Transverse colon (tissue), 4 donors: ENCODE measurements around the gene GLIS2. TPM values are rescaled to one million over a fixed set of nuclear protein-coding genes. Genes with fewer than 3 reads are reported as not detected.

ENCODE experiments used
- DNase-seq: peaks from one replicate; pipeline ENCODE4 v3.0.0-alpha.2; 2019
- H3K27ac ChIP-seq, 4 donors: fragments of 200-600 bp; sonication (generic); 2 replicates each; pipeline ENCODE4 v1.5.1; 2016 to 2018; ENCODE audit warnings: inconsistent platforms in 4 of 4
- H3K27me3 ChIP-seq: fragments of 200-600 bp; sonication (generic); 2 replicates; pipeline ENCODE4 v1.5.1; 2017; ENCODE audit warnings: inconsistent platforms
- H3K36me3 ChIP-seq, 4 donors: fragments of 200-600 bp; sonication (generic); 2 replicates each; pipeline ENCODE4 v1.5.1; 2017 to 2019; ENCODE audit warnings: inconsistent platforms in 4 of 4
- H3K4me1 ChIP-seq, 4 donors: fragments of 200-600 bp; sonication (generic); 2 replicates each; pipeline ENCODE4 v1.5.1; 2017 to 2020; ENCODE audit warnings: inconsistent platforms in 4 of 4
- H3K4me3 ChIP-seq, 4 donors: fragments of 200-600 bp; sonication (generic); 1 replicate in 1 of 4; 2 replicates in 3 of 4; pipeline versions ENCODE4 v1.5.1 to v1.6.1; 2017 to 2019; ENCODE audit warnings: inconsistent platforms in 4 of 4
- H3K9me3 ChIP-seq, 2 donors: fragments of 200-600 bp; sonication (generic); 2 replicates each; pipeline ENCODE4 v1.5.1; 2017 to 2019; ENCODE audit warnings: inconsistent platforms in 2 of 2
- CTCF ChIP-seq, 5 experiments: fragments of 200-600 bp in 3 of 5; fragments of 450-650 bp in 2 of 5; sonication (generic) in 3 of 5; IDR thresholded peaks; 1 replicate in 2 of 5; 2 replicates in 3 of 5; pipeline ENCODE4 v1.5.1; 2016 to 2017; ENCODE audit warnings: antibody characterized with exemption in 5 of 5, inconsistent platforms in 3 of 5, mild to moderate bottlenecking in 2 of 5, moderate library complexity in 1 of 5
- EP300 ChIP-seq: sonication (generic); formaldehyde crosslinking; IDR thresholded peaks from one replicate; pipeline ENCODE4 v1.6.1; 2017; ENCODE audit warnings: antibody characterized with exemption, low read depth
- POLR2A ChIP-seq: fragments of 450-650 bp; IDR thresholded peaks from one replicate; pipeline ENCODE4 v1.6.1; 2016; ENCODE audit warnings: antibody characterized with exemption, mild to moderate bottlenecking, moderate library complexity
- POLR2AphosphoS5 ChIP-seq, 3 donors: sonication (generic); formaldehyde crosslinking; IDR thresholded peaks; one replicate each; pipeline ENCODE4 v1.6.1; 2016; ENCODE audit warnings: antibody characterized with exemption in 3 of 3
- WGBS, 2 donors: methylation state at CpG; one replicate each; pipeline ENCODE4 v1.1.5; 2018; ENCODE audit warnings: low coverage in 1 of 2; 5-methylcytosine and 5-hydroxymethylcytosine counted together
- in situ Hi-C, 4 donors: fragments of 200-750 bp; cut with MboI; loops; one replicate each; pipeline versions ENCODE4 v1.15.0 to v1.15.1; 2017; ENCODE audit warnings: low sequenced_read_pairs in 3 of 4, low pct_ligation_motif_present in 1 of 4, low pct_unique_long_range_greater_than_20kb in 1 of 4
- intact Hi-C: fragments of 100-400 bp; cut with DNase I; formaldehyde crosslinking; loops from one replicate; pipeline ENCODE4 v1.15.1; 2023; ENCODE audit warnings: low total_unique reads
- total RNA-seq, 4 donors: library from RNA; depleted of rRNA; stranded (reverse); fragments of >200 nt; gene quantifications; one replicate each; pipeline ENCODE4 v1.1.0, GENCODE V29; 2016

Gene GLIS2
- total RNA-seq = 1 to 10 TPM in 3 of 4 donors, under 1 TPM in 1; 0.68 to 5.0 (median 1.8) TPM

GRCh38 chr16:4315186-4316107 lies at the start of gene GLIS2:
GLIS2 (plus strand) TSS chr16:4316067; CDS start chr16:4332281, 16,214 bp downstream.
- WGBS, 2 donors = 0% methylated on average over 22 of the region's 115 CpGs; no CpG with 5 or more reads in 1 of the 2 donors
- TF ChIP-seq POLR2AphosphoS5 (IDR thresholded peaks at IDR 0.05) = no peak
- no peak for TF ChIP-seq POLR2A
- TF ChIP-seq EP300 = no peak
- no peak for TF ChIP-seq CTCF (IDR thresholded peaks at IDR 0.05)
- intact Hi-C loops = no loop called here
- Histone ChIP-seq H3K27me3 (peaks cover 45% of the 10 kb centered on the region), H3K4me3 (peak within 1 kb of the TSS; percentile 40 to 66 (median 47)), H3K9me3 (no peaks in the 10 kb centered on the region), H3K4me1 (peaks cover 33 to 53% (median 46%) of the 10 kb centered on the region in 4 donors), H3K36me3 (no peaks in the 10 kb centered on the region), H3K27ac (peak within 1 kb of the TSS; percentile 88 to 97 (median 89))
- in situ Hi-C loops = no loop called here
- DNase-seq = peak; percentile 60

- TF ChIP-seq EP300 (no peak), POLR2AphosphoS5 (IDR thresholded peaks at IDR 0.05) (no peak), POLR2A (no peak), CTCF (IDR thresholded peaks at IDR 0.05) (no peak)
- intact Hi-C loops = no loop called here
- H3K27ac ChIP-seq = no peak overlapping the region
Observed at GRCh38 chr16:4266372-4266771, 49.5 kb upstream of the GLIS2 start.

GRCh38 chr16:4270091-4270490 lies 45.8 kb upstream of the GLIS2 start:
- H3K9me3 ChIP-seq = no peaks in the 10 kb centered on the region
- in situ Hi-C loops = no loop called here
- WGBS, 2 donors = 89 to 90% methylated on average over 2 to 5 of the region's 5 CpGs
- DNase-seq = no peak
- intact Hi-C loops = no loop called here
- H3K4me1 ChIP-seq = peaks cover 5 to 16% (median 7%) of the 10 kb centered on the region in 4 donors
- no peaks in the 10 kb centered on the region for H3K36me3 ChIP-seq
- TF ChIP-seq CTCF (IDR thresholded peaks at IDR 0.05) (no peak), EP300 (no peak), POLR2AphosphoS5 (IDR thresholded peaks at IDR 0.05) (no peak), POLR2A (no peak)
- H3K27me3 ChIP-seq = no peaks in the 10 kb centered on the region
- no peak overlapping the region for H3K27ac ChIP-seq
- H3K4me3 ChIP-seq = no peak overlapping the region

More at GRCh38 chr16:4266372-4266771, 49.5 kb upstream of the GLIS2 start:
- Histone ChIP-seq H3K36me3 (no peaks in the 10 kb centered on the region), H3K4me3 (no peak overlapping the region), H3K9me3 (no peaks in the 10 kb centered on the region), H3K4me1 (peaks cover 13 to 25% (median 20%) of the 10 kb centered on the region in 4 donors), H3K27me3 (no peaks in the 10 kb centered on the region)
- in situ Hi-C loops = no loop called here
- 91 to 100% methylated on average over 2 to 6 of the region's 6 CpGs for WGBS, 2 donors
- DNase-seq = no peak

- Histone ChIP-seq H3K27ac (peak overlapping the region; percentile 84 to 97 (median 94)), H3K27me3 (no peaks in the 10 kb centered on the region), H3K4me1 (peaks cover 5 to 16% (median 7%) of the 10 kb centered on the region in 4 donors), H3K4me3 (peak overlapping the region in 3 of 4 donors; percentile 79 to 92 (median 84)), H3K9me3 (no peaks in the 10 kb centered on the region), H3K36me3 (no peaks in the 10 kb centered on the region)
- in situ Hi-C loops (no loop called here), intact Hi-C loops (no loop called here)
- WGBS, 2 donors = 86% methylated on average over 7 of the region's 7 CpGs; no CpG with 5 or more reads in 1 of the 2 donors
- DNase-seq = no peak
- TF ChIP-seq EP300 (no peak), CTCF (IDR thresholded peaks at IDR 0.05) (no peak), POLR2AphosphoS5 (IDR thresholded peaks at IDR 0.05) (no peak), POLR2A (no peak)
Observed at GRCh38 chr16:4270595-4270994, 45.3 kb upstream of the GLIS2 start.
